H9 (cell line): ENCODE results near the gene TDRKH. TPM values are rescaled to one million over a fixed set of nuclear protein-coding genes. Genes with fewer than 3 reads are reported as not detected.

Source experiments
- DNase-seq: peaks from one replicate; pipeline ENCODE4 v3.0.0-alpha.2; 2017
- H2AFZ ChIP-seq: one replicate; pipeline ENCODE4 v1.6.1; 2013; ENCODE audit warnings: mild to moderate bottlenecking, low read length, control low read depth, moderate library complexity
- H2AK5ac ChIP-seq: 2 replicates; pipeline ENCODE4 v1.6.1; 2013; ENCODE audit warnings: low read length, control low read depth, mixed read lengths; ENCODE audit not compliant: insufficient read length
- H2BK120ac ChIP-seq: one replicate; pipeline ENCODE4 v1.6.1; 2013; ENCODE audit warnings: low read depth, mild to moderate bottlenecking, low read length, control low read depth, inconsistent platforms; ENCODE audit not compliant: poor library complexity, severe bottlenecking
- H2BK12ac ChIP-seq: 2 replicates; pipeline ENCODE4 v1.6.1; 2013; ENCODE audit warnings: low read length, control low read depth, mixed read lengths, low read depth; ENCODE audit not compliant: insufficient read length
- H2BK15ac ChIP-seq: 2 replicates; pipeline ENCODE4 v1.6.1; 2013; ENCODE audit warnings: low read depth, low read length, control low read depth
- H2BK20ac ChIP-seq: one replicate; pipeline ENCODE4 v1.6.1; 2013; ENCODE audit warnings: low read depth, mild to moderate bottlenecking, low read length, control low read depth, inconsistent platforms; ENCODE audit not compliant: poor library complexity, severe bottlenecking
- H2BK5ac ChIP-seq: 2 replicates; pipeline ENCODE4 v1.6.1; 2013; ENCODE audit warnings: low read length, control low read depth, mixed read lengths; ENCODE audit not compliant: insufficient read length
- H3K14ac ChIP-seq: 2 replicates; pipeline ENCODE4 v1.6.1; 2013; ENCODE audit warnings: low read length, control low read depth; ENCODE audit not compliant: insufficient read depth
- H3K18ac ChIP-seq: 2 replicates; pipeline ENCODE4 v1.6.1; 2013; ENCODE audit warnings: low read depth, mild to moderate bottlenecking, mixed read lengths, low read length, control low read depth; ENCODE audit not compliant: insufficient read length
- H3K23ac ChIP-seq: 2 replicates; pipeline ENCODE4 v1.6.1; 2013; ENCODE audit warnings: low read length, control low read depth, mixed read lengths, low read depth; ENCODE audit not compliant: insufficient read length
- H3K23me2 ChIP-seq: 2 replicates; pipeline ENCODE4 v1.6.1; 2013; ENCODE audit warnings: low read depth, mild to moderate bottlenecking, mixed read lengths, low read length, control low read depth; ENCODE audit not compliant: insufficient read length, poor library complexity, severe bottlenecking
- H3K27ac ChIP-seq: 2 replicates; pipeline ENCODE4 v1.5.1; 2013; ENCODE audit warnings: low read length, control low read depth, mixed read lengths, low read depth; ENCODE audit not compliant: insufficient read length
- H3K27me3 ChIP-seq: 2 replicates; pipeline ENCODE4 v1.6.1; 2013; ENCODE audit warnings: low read length, control low read depth, inconsistent platforms; ENCODE audit not compliant: insufficient read depth
- H3K4ac ChIP-seq: 2 replicates; pipeline ENCODE4 v1.6.1; 2013; ENCODE audit warnings: low read depth, mild to moderate bottlenecking, control low read depth, inconsistent platforms, low read length, moderate library complexity
- H3K4me1 ChIP-seq: 2 replicates; pipeline ENCODE4 v1.6.1; 2013; ENCODE audit warnings: low read length, control low read depth, inconsistent platforms; ENCODE audit not compliant: insufficient read depth
- H3K4me2 ChIP-seq: 2 replicates; pipeline ENCODE4 v1.6.1; 2013; ENCODE audit warnings: low read length, control low read depth, mixed read lengths; ENCODE audit not compliant: insufficient read length, insufficient read depth
- H3K56ac ChIP-seq: 2 replicates; pipeline ENCODE4 v1.6.1; 2013; ENCODE audit warnings: low read depth, mild to moderate bottlenecking, mixed read lengths, low read length, control low read depth; ENCODE audit not compliant: insufficient read length
- H3K79me1 ChIP-seq: 2 replicates; pipeline ENCODE4 v1.6.1; 2013; ENCODE audit warnings: low read depth, mild to moderate bottlenecking, moderate library complexity, low read length, control low read depth, inconsistent platforms; ENCODE audit not compliant: insufficient read depth, poor library complexity, severe bottlenecking
- H3K79me2 ChIP-seq: 2 replicates; pipeline ENCODE4 v1.6.1; 2013; ENCODE audit warnings: low read length, control low read depth, inconsistent platforms; ENCODE audit not compliant: insufficient read depth
- H3K9ac ChIP-seq: 2 replicates; pipeline ENCODE4 v1.6.1; 2013; ENCODE audit warnings: low read length, control low read depth, mixed read lengths; ENCODE audit not compliant: insufficient read length; ENCODE audit errors: extremely low read depth
- H3K9me3 ChIP-seq: one replicate; pipeline ENCODE4 v1.6.1; 2013; ENCODE audit warnings: low read depth, low read length, inconsistent platforms; ENCODE audit not compliant: control insufficient read depth
- H3T11ph ChIP-seq: one replicate; pipeline ENCODE4 v1.6.1; 2013; ENCODE audit warnings: mild to moderate bottlenecking, low read length, control low read depth, inconsistent platforms
- H4K20me1 ChIP-seq: one replicate; pipeline ENCODE4 v1.6.1; 2013; ENCODE audit not compliant: control insufficient read depth, insufficient read length, insufficient read depth
- H4K5ac ChIP-seq: 2 replicates; pipeline ENCODE4 v1.6.1; 2013; ENCODE audit warnings: low read depth, mild to moderate bottlenecking, mixed read lengths, low read length, control low read depth; ENCODE audit not compliant: insufficient read length
- H4K8ac ChIP-seq: replicated peaks from 2 replicates; pipeline ENCODE4 v1.6.1; 2013; ENCODE audit warnings: low read length, control low read depth, mixed read lengths, low read depth; ENCODE audit not compliant: insufficient read length
- H4K91ac ChIP-seq: 2 replicates; pipeline ENCODE4 v1.6.1; 2013; ENCODE audit warnings: low read depth, mild to moderate bottlenecking, moderate library complexity, mixed read lengths, low read length, control low read depth; ENCODE audit not compliant: insufficient read length
- H3K27ac Mint-ChIP-seq, 3 experiments: 2 replicates in 2 of 3; 3 replicates in 1 of 3; pipeline ENCODE4 v1.8.0; 2020 to 2021; ENCODE audit warnings: mixed read lengths in 3 of 3, mild to moderate bottlenecking in 1 of 3, moderate library complexity in 1 of 3
- H3K27me3 Mint-ChIP-seq: 2 replicates; pipeline ENCODE4 v1.8.0; 2021; ENCODE audit warnings: low read depth, mild to moderate bottlenecking, moderate library complexity, mixed read lengths
- H3K36me3 Mint-ChIP-seq, 3 experiments: 2 replicates in 2 of 3; 3 replicates in 1 of 3; pipeline ENCODE4 v1.8.0; 2020 to 2021; ENCODE audit warnings: low read depth in 3 of 3, mixed read lengths in 3 of 3; ENCODE audit not compliant: insufficient read depth in 1 of 3
- H3K4me1 Mint-ChIP-seq, 2 experiments: 2 replicates each; pipeline ENCODE4 v1.8.0; 2020; ENCODE audit warnings: mixed read lengths in 2 of 2
- H3K4me3 Mint-ChIP-seq, 2 experiments: 2 replicates in 1 of 2; 3 replicates in 1 of 2; pipeline ENCODE4 v1.8.0; 2020 to 2021; ENCODE audit warnings: mild to moderate bottlenecking in 2 of 2, mixed read lengths in 2 of 2, moderate library complexity in 1 of 2
- H3K9me3 Mint-ChIP-seq, 2 experiments: 2 replicates in 1 of 2; 3 replicates in 1 of 2; pipeline ENCODE4 v1.8.0; 2020; ENCODE audit warnings: mild to moderate bottlenecking in 2 of 2, mixed read lengths in 2 of 2, moderate library complexity in 1 of 2
- CTCF ChIP-seq: fragments of 200-600 bp; sonication (generic); conservative IDR thresholded peaks from 3 replicates; pipeline ENCODE4 v1.8.0; 2021; ENCODE audit warnings: antibody characterized with exemption, mild to moderate bottlenecking
- WGBS: extraction: QIAGEN DNeasy Blood & Tissue Kit; methylation state at CpG from one replicate; pipeline ENCODE4 v1.1.7; 2013; ENCODE audit warnings: missing lambda C conversion rate, low lambda C conversion rate, mixed read lengths; ENCODE audit not compliant: insufficient read length; ENCODE audit errors: extremely low coverage; 5-methylcytosine and 5-hydroxymethylcytosine counted together
- total RNA-seq: library from RNA; stranded (reverse); gene quantifications from 2 replicates; pipeline ENCODE4 v1.2.1, GENCODE V29; 2021

The TDRKH gene
- total RNA-seq, 1 experiment from 2014 or later = 24.0 TPM

- H3K9me3 ChIP-seq = no peaks in the 10 kb centered on the region
- no peak overlapping the region for H3K4ac ChIP-seq
- H3K4me1 ChIP-seq = peaks cover 14% of the 10 kb centered on the region; the same call in 1 of the 2 replicates
- DNase-seq = no peak
- Mint-ChIP-seq H3K9me3 (no peaks in the 10 kb centered on the region), H3K36me3 (no peaks in the 10 kb centered on the region), H3K27me3 (peaks cover 16% of the 10 kb centered on the region), H3K4me3 (no peak overlapping the region), H3K27ac (peak overlapping the region in 2 of 3 experiments; percentile 7 to 40; a peak in 2 of 7 replicates), H3K4me1 (peaks cover 37 to 49% of the 10 kb centered on the region in 2 experiments)
- no peak overlapping the region for H3K18ac ChIP-seq
- no peak overlapping the region for H4K91ac ChIP-seq
- H3K14ac ChIP-seq = no peak overlapping the region
- no peak overlapping the region for H2BK5ac ChIP-seq
- H3K4me2 ChIP-seq = no peak overlapping the region
- no peak overlapping the region for H3T11ph ChIP-seq
- H4K20me1 ChIP-seq = no peaks in the 10 kb centered on the region
- no peak overlapping the region for H3K56ac ChIP-seq
- H4K8ac ChIP-seq = no peak overlapping the region
- H3K27me3 ChIP-seq = peaks cover 4% of the 10 kb centered on the region; the same call in 1 of the 2 replicates
- H3K9ac ChIP-seq = no peak overlapping the region
- H3K79me1 ChIP-seq = no peaks in the 10 kb centered on the region
- H3K23ac ChIP-seq = no peak overlapping the region
- H2BK12ac ChIP-seq = no peak overlapping the region
- H3K27ac ChIP-seq = no peak overlapping the region
- H2AK5ac ChIP-seq = no peak overlapping the region
- no CpG with 5 or more reads among the region's 10 CpGs for WGBS
- TF ChIP-seq CTCF = no peak
- H2BK120ac ChIP-seq = no peak overlapping the region
- H2BK20ac ChIP-seq = no peak overlapping the region
- H4K5ac ChIP-seq = no peak overlapping the region
- peaks cover under 1% of the 10 kb centered on the region for H3K23me2 ChIP-seq
- H2BK15ac ChIP-seq = no peak overlapping the region
- no peak overlapping the region for H2AFZ ChIP-seq
- H3K79me2 ChIP-seq = no peaks in the 10 kb centered on the region
Observed at GRCh38 chr1:151832318-151832980, 42.1 kb upstream of the TDRKH start.
